PC-9 (cell line): Measurements from ENCODE around the gene HYDIN. TPM values are rescaled to one million over a fixed set of nuclear protein-coding genes. Genes with fewer than 3 reads are reported as not detected.

ENCODE experiments used
- BruUV-seq: library from RNA; stranded (reverse); fragments of 400-500 nt; replicated peaks from 2 replicates; lab custom pipeline; 2021; lab: Mats Ljungman, UMichigan
- CTCF ChIA-PET: fragments of 300-600 bp; sonication (Branson Sonifier 250); formaldehyde crosslinking; loops from one replicate; lab custom pipeline; 2022; ENCODE audit warnings: antibody characterized with exemption; lab: Charles Lee
- POLR2A ChIA-PET: fragments of 300-600 bp; sonication (Branson Sonifier 250); formaldehyde crosslinking; loops from one replicate; lab custom pipeline; 2022; ENCODE audit warnings: antibody characterized with exemption; ENCODE audit not compliant: unreplicated experiment; lab: Charles Lee
- DNase-seq, 2 experiments: peaks; one replicate each; pipeline versions ENCODE4 v3.0.0 to v3.0.0-alpha.2; 2015 to 2022; ENCODE audit warnings: mixed read lengths in 1 of 2
- H2AFZ ChIP-seq: fragments of 200-600 bp; sonication (generic); 2 replicates; pipeline ENCODE4 v1.8.1; 2017; ENCODE audit warnings: antibody characterized with exemption
- H3F3A ChIP-seq: fragments of 200-600 bp; sonication (generic); 2 replicates; pipeline ENCODE4 v1.8.1; 2017; ENCODE audit warnings: antibody characterized with exemption, mild to moderate bottlenecking, low read depth; ENCODE audit not compliant: insufficient read depth
- H3K27ac ChIP-seq: fragments of 200-600 bp; sonication (generic); 2 replicates; pipeline ENCODE4 v1.6.1; 2016; ENCODE audit warnings: mixed run types
- H3K27me3 ChIP-seq: fragments of 200-600 bp; sonication (generic); 2 replicates; pipeline ENCODE4 v1.6.1; 2016; ENCODE audit warnings: low read depth, mixed run types; ENCODE audit not compliant: insufficient read depth
- H3K36me3 ChIP-seq: fragments of 200-600 bp; sonication (generic); 2 replicates; pipeline ENCODE4 v1.6.1; 2016; ENCODE audit warnings: low read depth, mixed run types
- H3K4me1 ChIP-seq: fragments of 200-600 bp; sonication (generic); replicated peaks from 2 replicates; pipeline ENCODE4 v1.6.1; 2016; ENCODE audit warnings: mixed run types; ENCODE audit not compliant: insufficient read depth
- H3K4me2 ChIP-seq: fragments of 200-600 bp; sonication (generic); 2 replicates; pipeline ENCODE4 v1.6.1; 2017; ENCODE audit warnings: mixed run types
- H3K4me3 ChIP-seq: fragments of 200-600 bp; sonication (generic); 2 replicates; pipeline ENCODE4 v1.6.1; 2016; ENCODE audit warnings: mixed run types
- H3K79me2 ChIP-seq: fragments of 200-600 bp; sonication (generic); 2 replicates; pipeline ENCODE4 v1.6.1; 2017; ENCODE audit warnings: low read depth, mixed run types
- H3K9me2 ChIP-seq: fragments of 200-600 bp; sonication (generic); 2 replicates; pipeline ENCODE4 v1.8.1; 2017; ENCODE audit warnings: mild to moderate bottlenecking; ENCODE audit not compliant: insufficient read depth
- H3K9me3 ChIP-seq: fragments of 200-600 bp; sonication (generic); 2 replicates; pipeline ENCODE4 v1.8.1; 2016; ENCODE audit warnings: low read depth; ENCODE audit not compliant: insufficient read depth
- H4K20me1 ChIP-seq: fragments of 200-600 bp; sonication (generic); 2 replicates; pipeline ENCODE4 v1.8.1; 2017; ENCODE audit not compliant: insufficient read depth
- EZH2 ChIP-seq: fragments of 200-600 bp; sonication (generic); IDR thresholded peaks from 2 replicates; pipeline ENCODE4 v1.8.0; 2017; ENCODE audit warnings: antibody characterized with exemption, low read depth
- intact Hi-C: fragments of 100-400 bp; cut with micrococcal nuclease; formaldehyde crosslinking; loops from one replicate; pipeline ENCODE4 v1.10.0; 2022; ENCODE audit not compliant: unreplicated experiment
- total RNA-seq: library from RNA; stranded (reverse); gene quantifications from 2 replicates; pipeline ENCODE4 v1.2.3, GENCODE V29; 2021
- TF ChIP-seq, protein P1 (sequence below): fragments of 200-600 bp; sonication (generic); conservative IDR thresholded peaks from 2 replicates; pipeline ENCODE4 v1.6.1; 2017; ENCODE audit warnings: mixed run types, antibody characterized with exemption, mild to moderate bottlenecking, moderate library complexity

The HYDIN gene
- total RNA-seq, 1 experiment from 2014 or later = 31.0 TPM

DNA sequence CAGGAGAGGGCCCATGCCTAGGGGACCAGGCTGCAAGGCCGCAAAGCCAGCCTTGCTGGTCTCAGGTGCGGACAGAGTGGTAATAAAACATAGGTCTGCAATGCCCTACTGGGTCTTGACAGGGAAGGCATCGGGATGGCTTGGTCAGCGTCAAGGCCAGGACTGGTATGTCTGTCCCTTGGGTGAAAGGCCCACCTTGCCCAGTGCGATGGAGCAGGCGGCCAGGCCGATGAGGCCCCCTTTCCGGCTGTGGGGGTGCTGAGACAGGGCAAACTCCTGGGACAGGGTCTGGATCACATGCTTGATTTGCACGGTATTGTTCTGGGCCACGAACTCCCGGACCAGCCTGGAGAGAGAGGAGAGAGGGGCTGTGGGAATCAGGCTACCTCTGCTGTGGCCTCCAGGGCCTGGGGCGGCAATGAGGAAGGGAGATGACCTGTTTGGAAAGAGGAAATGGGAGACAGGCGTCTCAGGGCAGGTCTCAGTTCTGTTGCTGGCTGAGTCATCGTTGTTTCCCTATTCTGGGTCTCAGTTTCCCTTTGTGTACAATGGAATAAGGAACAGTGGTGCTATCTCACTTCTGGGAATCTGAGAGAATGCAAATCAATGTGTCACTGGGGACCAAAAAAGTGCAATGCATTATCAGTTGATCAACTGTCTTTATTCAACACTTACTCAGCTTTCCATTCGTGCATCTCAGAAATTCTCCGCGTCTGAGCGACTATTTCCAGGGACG, 444.3 kb downstream of the HYDIN start:
- H3K79me2 ChIP-seq = no peaks in the 10 kb centered on the region
- H3K27me3 ChIP-seq = no peaks in the 10 kb centered on the region
- peaks cover 5% of the 10 kb centered on the region; the same call in 1 of the 2 replicates for H4K20me1 ChIP-seq
- H3K9me3 ChIP-seq = 0 out of 2 replicates have a peak, but pooled peaks cover 3% of the 10 kb centered on the region
- H3K9me2 ChIP-seq = no peaks in the 10 kb centered on the region
- intact Hi-C loops = no loop called here
- no peaks in the 10 kb centered on the region for H3F3A ChIP-seq
- H2AFZ ChIP-seq = no peak overlapping the region
- POLR2A ChIA-PET = no interaction called here
- H3K36me3 ChIP-seq = peaks cover 15% of the 10 kb centered on the region
- no peak for DNase-seq
- H3K4me1 ChIP-seq = no peaks in the 10 kb centered on the region
- no TSS peak for BruUV-seq
- no peak overlapping the region for H3K4me2 ChIP-seq
- CTCF ChIA-PET = no interaction called here
- H3K4me3 ChIP-seq = no peak overlapping the region
- H3K27ac ChIP-seq = no peak overlapping the region
- no peak for TF ChIP-seq EZH2
- TF ChIP-seq, protein P1, sequence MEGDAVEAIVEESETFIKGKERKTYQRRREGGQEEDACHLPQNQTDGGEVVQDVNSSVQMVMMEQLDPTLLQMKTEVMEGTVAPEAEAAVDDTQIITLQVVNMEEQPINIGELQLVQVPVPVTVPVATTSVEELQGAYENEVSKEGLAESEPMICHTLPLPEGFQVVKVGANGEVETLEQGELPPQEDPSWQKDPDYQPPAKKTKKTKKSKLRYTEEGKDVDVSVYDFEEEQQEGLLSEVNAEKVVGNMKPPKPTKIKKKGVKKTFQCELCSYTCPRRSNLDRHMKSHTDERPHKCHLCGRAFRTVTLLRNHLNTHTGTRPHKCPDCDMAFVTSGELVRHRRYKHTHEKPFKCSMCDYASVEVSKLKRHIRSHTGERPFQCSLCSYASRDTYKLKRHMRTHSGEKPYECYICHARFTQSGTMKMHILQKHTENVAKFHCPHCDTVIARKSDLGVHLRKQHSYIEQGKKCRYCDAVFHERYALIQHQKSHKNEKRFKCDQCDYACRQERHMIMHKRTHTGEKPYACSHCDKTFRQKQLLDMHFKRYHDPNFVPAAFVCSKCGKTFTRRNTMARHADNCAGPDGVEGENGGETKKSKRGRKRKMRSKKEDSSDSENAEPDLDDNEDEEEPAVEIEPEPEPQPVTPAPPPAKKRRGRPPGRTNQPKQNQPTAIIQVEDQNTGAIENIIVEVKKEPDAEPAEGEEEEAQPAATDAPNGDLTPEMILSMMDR = no peak

DNA sequence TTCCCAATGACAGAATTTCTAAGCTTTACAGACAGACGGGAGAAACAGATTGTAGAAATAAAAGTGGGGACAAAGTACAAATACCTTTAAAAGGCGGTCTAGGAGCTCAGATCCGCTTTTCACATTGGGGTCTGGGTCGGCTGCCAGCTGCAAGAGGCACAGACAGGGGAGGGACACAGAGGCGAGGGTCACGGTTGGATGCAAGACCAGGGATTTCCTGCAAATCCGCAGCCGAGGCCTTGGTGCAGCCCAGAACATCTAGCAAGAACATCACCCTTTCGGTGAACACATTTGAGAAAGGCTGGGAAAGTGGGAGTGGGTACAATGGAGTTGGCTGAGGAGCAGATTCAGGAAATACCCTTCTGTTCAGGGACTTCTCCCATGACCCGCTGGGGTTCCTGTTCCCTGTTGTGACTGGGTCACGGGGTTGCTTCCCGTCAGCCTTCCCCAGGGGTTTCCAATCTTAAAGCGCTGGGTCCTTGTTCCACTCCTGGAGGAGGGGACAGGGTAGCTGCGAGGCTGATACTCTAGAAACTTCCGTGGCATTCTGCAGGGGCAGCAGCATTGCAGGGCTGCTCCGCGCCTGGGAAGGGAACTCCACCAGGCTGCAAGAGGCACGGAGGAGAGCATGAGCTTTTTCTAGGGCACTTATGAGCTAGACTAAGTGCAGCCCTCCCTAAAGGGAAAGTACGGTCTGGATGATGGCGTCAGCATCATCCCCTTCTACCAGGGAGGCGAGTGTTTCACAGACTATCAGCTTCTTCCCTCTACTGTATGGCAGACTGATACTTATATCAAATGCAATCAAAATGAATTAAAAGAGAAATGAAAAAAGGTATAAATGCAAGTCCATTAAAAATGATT, 445.6 kb downstream of the HYDIN start:
- no peak overlapping the region for H2AFZ ChIP-seq
- 0 out of 2 replicates have a peak, but pooled peaks cover 3% of the 10 kb centered on the region for H3K9me3 ChIP-seq
- H3K4me1 ChIP-seq = no peaks in the 10 kb centered on the region
- H3K27ac ChIP-seq = no peak overlapping the region
- H3K79me2 ChIP-seq = no peaks in the 10 kb centered on the region
- TF ChIP-seq, protein P1 = no peak
- TF ChIP-seq EZH2 = no peak
- DNase-seq = no peak
- H3K9me2 ChIP-seq = no peaks in the 10 kb centered on the region
- no peaks in the 10 kb centered on the region for H3K27me3 ChIP-seq
- ChIA-PET POLR2A (no interaction called here), CTCF (no interaction called here)
- peaks cover 6% of the 10 kb centered on the region; the same call in 1 of the 2 replicates for H3F3A ChIP-seq
- intact Hi-C loops = no loop called here
- H3K4me3 ChIP-seq = no peak overlapping the region
- BruUV-seq = no TSS peak
- H4K20me1 ChIP-seq = peaks cover 5% of the 10 kb centered on the region; the same call in 1 of the 2 replicates
- H3K4me2 ChIP-seq = no peak overlapping the region
- H3K36me3 ChIP-seq = peaks cover 24% of the 10 kb centered on the region

GRCh38 chr16:70782237-70782636, 448.3 kb downstream of the HYDIN start:
- peaks cover 28% of the 10 kb centered on the region for H3K36me3 ChIP-seq
- CTCF ChIA-PET = no interaction called here
- no peak for TF ChIP-seq EZH2
- TF ChIP-seq, protein P1 = no peak
- H3K27ac ChIP-seq = no peak overlapping the region
- DNase-seq = no peak
- 0 out of 2 replicates have a peak, but pooled peaks cover 3% of the 10 kb centered on the region for H3K9me3 ChIP-seq
- H2AFZ ChIP-seq = no peak overlapping the region
- H3K9me2 ChIP-seq = no peaks in the 10 kb centered on the region
- no peak overlapping the region for H3K4me3 ChIP-seq
- no peaks in the 10 kb centered on the region for H3K27me3 ChIP-seq
- no peaks in the 10 kb centered on the region for H3K4me1 ChIP-seq
- intact Hi-C loops = no loop called here
- H3F3A ChIP-seq = peaks cover 15% of the 10 kb centered on the region
- no peaks in the 10 kb centered on the region for H4K20me1 ChIP-seq
- no TSS peak for BruUV-seq
- no peaks in the 10 kb centered on the region for H3K79me2 ChIP-seq
- POLR2A ChIA-PET = no interaction called here
- H3K4me2 ChIP-seq = no peak overlapping the region
